Psoas muscle (tissue), 8 donors: ENCODE results near the gene B3GALT6. TPM values are rescaled to one million over a fixed set of nuclear protein-coding genes. Genes with fewer than 3 reads are reported as not detected.

Source experiments
- ATAC-seq, 4 donors: fragments of 200-7000 bp; cut with Tn5 transposase; one replicate each; pipeline ENCODE4 v1.9.1; 2020; ENCODE audit warnings: moderate library complexity in 3 of 4, mild to moderate bottlenecking in 2 of 4
- DNase-seq, 2 donors: peaks; one replicate each; pipeline ENCODE4 v3.0.0-alpha.2; 2020
- H3K27ac ChIP-seq: fragments of 200-600 bp; one replicate; pipeline ENCODE4 v1.8.0; 2022
- H3K27me3 ChIP-seq, 3 donors: fragments of 200-600 bp in 1 of 3; one replicate each; pipeline versions ENCODE4 v1.6.1 to v1.8.0; 2013 to 2022; ENCODE audit warnings: low read length in 2 of 3, mild to moderate bottlenecking in 2 of 3, moderate library complexity in 1 of 3; ENCODE audit not compliant: insufficient read depth in 3 of 3
- H3K36me3 ChIP-seq, 2 donors: fragments of 200-600 bp in 1 of 2; one replicate each; pipeline versions ENCODE4 v1.6.1 to v1.8.0; 2013 to 2022; ENCODE audit warnings: low read depth in 1 of 2, mild to moderate bottlenecking in 1 of 2, moderate library complexity in 1 of 2; ENCODE audit not compliant: insufficient read depth in 1 of 2
- H3K4me1 ChIP-seq: fragments of 200-600 bp; one replicate; pipeline ENCODE4 v1.8.0; 2022
- H3K4me3 ChIP-seq: fragments of 200-600 bp; one replicate; pipeline ENCODE4 v1.8.0; 2022; ENCODE audit warnings: mild to moderate bottlenecking
- H3K9me3 ChIP-seq: fragments of 200-600 bp; one replicate; pipeline ENCODE4 v1.8.0; 2022
- CTCF ChIP-seq: fragments of 200-600 bp; IDR thresholded peaks from one replicate; pipeline ENCODE4 v1.8.0; 2022; ENCODE audit warnings: antibody characterized with exemption
- WGBS, 3 donors: extraction: QIAGEN DNeasy Blood & Tissue Kit; methylation state at CpG; one replicate each; pipeline versions ENCODE4 v1.1.6 to v1.1.7; 2013; 5-methylcytosine and 5-hydroxymethylcytosine counted together
- intact Hi-C, 2 donors: fragments of 100-400 bp; cut with DNase I; formaldehyde crosslinking; loops; one replicate each; pipeline versions ENCODE4 v1.11.0 to v1.14.2; 2022
- polyA plus RNA-seq, 3 donors: library from polyadenylated mRNA; stranded (reverse); fragments of 200-250 nt; gene quantifications; one replicate each; pipeline ENCODE4 v1.2.3, GENCODE V29; 2013
- total RNA-seq, 4 donors: library from RNA; stranded (reverse); fragmentation: NEBNext Ultra II Directional in 2 of 4; extraction: Animal tissue kit (Norgen Biotek cat#: 25700) in 2 of 4; gene quantifications; one replicate each; pipeline versions ENCODE4 v1.2.1 to v1.2.4, GENCODE V29; 2021 to 2023
- donor health status: healthy with polysubstance abuse.
- donor health status: DM: no; HTN: no; CAD: no; lungs with moderate emphysema.
- donor health status: Bipolar disorder and iron deficiency.
- donor health status: healthy.
- donor health status: DM: yes; HTN: yes; CAD: no.
- donor health status: DM: no; HTN: no; CAD: no.
- donor health status: DM: no; HTN: no; CAD: no.
- donor health status: DM: yes; HTN: yes; CAD: no.

B3GALT6 gene
- total and polyA plus RNA-seq, 7 donors = 7.7 to 30.3 (median 11.4) TPM

- peak; percentile 13 to 52 for DNase-seq
- no peak for TF ChIP-seq CTCF
- Histone ChIP-seq H3K27ac (no peak within 1 kb of the TSS), H3K27me3 (peaks cover 0 to 39% (median 13%) of the 10 kb centered on the region in 3 donors), H3K4me3 (peak within 1 kb of the TSS; percentile 52), H3K36me3 (no peaks in the 10 kb centered on the region), H3K4me1 (peaks cover 14% of the 10 kb centered on the region), H3K9me3 (no peaks in the 10 kb centered on the region)
- ATAC-seq = peak in 2 of 4 donors; percentile 33 to 35
- WGBS, 3 donors = 7 to 11% (median 7%) methylated on average over 43 to 49 of the region's 49 CpGs
- intact Hi-C loops = no loop called here
Measured at GRCh38 chr1:1206376-1206965, 25.6 kb upstream of the B3GALT6 start, which contains the start of gene TNFRSF18. TNFRSF18 (minus strand) TSS chr1:1206592; CDS start chr1:1206571, 21 bp downstream.

GRCh38 chr1:1206966-1207531 is 25.0 kb upstream of the B3GALT6 start:
- no peak overlapping the region for H3K27ac ChIP-seq
- no peak for ATAC-seq
- H3K9me3 ChIP-seq = no peaks in the 10 kb centered on the region
- peak; percentile 13 to 50 for DNase-seq
- no peak for TF ChIP-seq CTCF
- H3K4me3 ChIP-seq = no peak overlapping the region
- no peaks in the 10 kb centered on the region for H3K36me3 ChIP-seq
- H3K27me3 ChIP-seq = peaks cover 0 to 37% (median 13%) of the 10 kb centered on the region in 3 donors
- H3K4me1 ChIP-seq = peaks cover 14% of the 10 kb centered on the region
- WGBS, 3 donors = 57 to 70% (median 61%) methylated on average over 19 of the region's 19 CpGs
- intact Hi-C loops = no loop called here

- H3K27ac ChIP-seq = no peak overlapping the region
- intact Hi-C loops = no loop called here
- no peak overlapping the region for H3K4me3 ChIP-seq
- ATAC-seq (no peak), DNase-seq (peak; percentile 9 to 44)
- WGBS, 3 donors = 56 to 83% (median 61%) methylated on average over 6 to 11 of the region's 11 CpGs
- H3K36me3 ChIP-seq = no peaks in the 10 kb centered on the region
- no peak for TF ChIP-seq CTCF
- no peaks in the 10 kb centered on the region for H3K9me3 ChIP-seq
- H3K4me1 ChIP-seq = peaks cover 14% of the 10 kb centered on the region
- peaks cover 0 to 37% (median 13%) of the 10 kb centered on the region in 3 donors for H3K27me3 ChIP-seq
Measured at GRCh38 chr1:1207571-1207892, 24.5 kb upstream of the B3GALT6 start.

GRCh38 chr1:1208713-1209433 is 23.2 kb upstream of the B3GALT6 start:
- Histone ChIP-seq H3K4me3 (no peak overlapping the region), H3K9me3 (no peaks in the 10 kb centered on the region), H3K4me1 (peaks cover 14% of the 10 kb centered on the region), H3K27ac (no peak overlapping the region), H3K27me3 (peaks cover 0 to 37% (median 10%) of the 10 kb centered on the region in 3 donors), H3K36me3 (no peaks in the 10 kb centered on the region)
- intact Hi-C loops = no loop called here
- TF ChIP-seq CTCF = no peak
- WGBS, 3 donors = 22 to 37% (median 31%) methylated on average over 27 to 38 of the region's 38 CpGs
- peak; percentile 16 to 50 for DNase-seq
- ATAC-seq = no peak
